ENCODE results near the gene MAN1A2. TPM values are rescaled to one million over a fixed set of nuclear protein-coding genes. Genes with fewer than 3 reads are reported as not detected.
"Not testable (repeated sequence)": the region's sequence is repeated elsewhere in the genome, so short reads cannot be mapped to it uniquely, and the experiment has no call there.

The MAN1A2 gene
- total RNA-seq, 4 donors from 2014 or later, result 28.9 to 46.2 (median 35.0) TPM

- no peak for DNase-seq (ENCODE audit: low spot score in 2 of 2)
- no peaks in the 10 kb centered on the region for H3K4me1 ChIP-seq
- no peaks in the 10 kb centered on the region for H3K9me3 ChIP-seq
- no peaks in the 10 kb centered on the region for H3K27me3 ChIP-seq
- peaks cover 18% of the 10 kb centered on the region for H3K36me3 ChIP-seq
- 88% methylated on average over 2 of the region's 2 CpGs for WGBS
- TF ChIP-seq, protein P1, sequence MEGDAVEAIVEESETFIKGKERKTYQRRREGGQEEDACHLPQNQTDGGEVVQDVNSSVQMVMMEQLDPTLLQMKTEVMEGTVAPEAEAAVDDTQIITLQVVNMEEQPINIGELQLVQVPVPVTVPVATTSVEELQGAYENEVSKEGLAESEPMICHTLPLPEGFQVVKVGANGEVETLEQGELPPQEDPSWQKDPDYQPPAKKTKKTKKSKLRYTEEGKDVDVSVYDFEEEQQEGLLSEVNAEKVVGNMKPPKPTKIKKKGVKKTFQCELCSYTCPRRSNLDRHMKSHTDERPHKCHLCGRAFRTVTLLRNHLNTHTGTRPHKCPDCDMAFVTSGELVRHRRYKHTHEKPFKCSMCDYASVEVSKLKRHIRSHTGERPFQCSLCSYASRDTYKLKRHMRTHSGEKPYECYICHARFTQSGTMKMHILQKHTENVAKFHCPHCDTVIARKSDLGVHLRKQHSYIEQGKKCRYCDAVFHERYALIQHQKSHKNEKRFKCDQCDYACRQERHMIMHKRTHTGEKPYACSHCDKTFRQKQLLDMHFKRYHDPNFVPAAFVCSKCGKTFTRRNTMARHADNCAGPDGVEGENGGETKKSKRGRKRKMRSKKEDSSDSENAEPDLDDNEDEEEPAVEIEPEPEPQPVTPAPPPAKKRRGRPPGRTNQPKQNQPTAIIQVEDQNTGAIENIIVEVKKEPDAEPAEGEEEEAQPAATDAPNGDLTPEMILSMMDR (IDR thresholded peaks at IDR 0.05), result no peak
- no peak for TF ChIP-seq POLR2A (IDR thresholded peaks at IDR 0.05)
- no peak for TF ChIP-seq POLR2AphosphoS5 (IDR thresholded peaks at IDR 0.05)
- H3K27ac ChIP-seq, result no peak overlapping the region
- H3K4me3 ChIP-seq, result no peak overlapping the region
These were observed 86.7 kb downstream of the MAN1A2 start for GRCh38 chr1:117453958-117454357.

- DNase-seq (ENCODE audit: low spot score in 2 of 2); H3K4me1 ChIP-seq; H3K27me3 ChIP-seq; H3K36me3 ChIP-seq; H3K9me3 ChIP-seq; H3K4me3 ChIP-seq; H3K27ac ChIP-seq: not testable (repeated sequence)
- WGBS, result 98% methylated on average over 8 of the region's 8 CpGs
These were observed 91.2 kb downstream of the MAN1A2 start for GRCh38 chr1:117458410-117458809.

GRCh38 chr1:117466761-117467160 lies 99.5 kb downstream of the MAN1A2 start:
- peaks cover 8% of the 10 kb centered on the region for H3K36me3 ChIP-seq
- TF ChIP-seq, protein P1 (IDR thresholded peaks at IDR 0.05), result no peak
- TF ChIP-seq POLR2A (IDR thresholded peaks at IDR 0.05) (no peak), POLR2AphosphoS5 (IDR thresholded peaks at IDR 0.05) (no peak), EP300 (IDR thresholded peaks at IDR 0.05) (no peak)
- no peaks in the 10 kb centered on the region for H3K9me3 ChIP-seq
- no peak overlapping the region for H3K4me3 ChIP-seq
- no peaks in the 10 kb centered on the region for H3K4me1 ChIP-seq
- DNase-seq (ENCODE audit: low spot score in 2 of 2), result no peak
- H3K27me3 ChIP-seq, result no peaks in the 10 kb centered on the region
- H3K27ac ChIP-seq, result no peak overlapping the region

DNA sequence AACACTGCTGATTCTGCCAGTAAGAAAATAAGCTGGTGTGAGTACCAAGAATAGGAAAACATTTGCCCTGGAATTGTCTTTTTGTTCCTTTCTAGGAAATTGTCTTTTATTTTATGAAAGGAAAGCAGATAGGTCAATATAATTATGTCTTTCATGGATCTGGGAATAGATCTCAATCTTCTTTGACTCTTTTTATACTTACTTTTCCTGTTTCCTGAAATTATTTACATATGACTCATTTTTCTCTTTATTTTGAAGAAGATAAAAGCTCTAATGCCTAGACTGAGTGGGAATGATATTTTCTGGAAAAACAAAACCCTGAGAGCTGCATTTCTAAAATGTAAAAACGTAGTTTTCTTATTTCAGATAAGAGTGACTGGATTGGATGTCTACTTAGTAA lies 100.1 kb downstream of the MAN1A2 start:
- DNase-seq (ENCODE audit: low spot score in 2 of 2), result no peak
- 95% methylated on average over 1 of the region's 1 CpG for WGBS
- H3K27ac ChIP-seq, result no peak overlapping the region

DNA sequence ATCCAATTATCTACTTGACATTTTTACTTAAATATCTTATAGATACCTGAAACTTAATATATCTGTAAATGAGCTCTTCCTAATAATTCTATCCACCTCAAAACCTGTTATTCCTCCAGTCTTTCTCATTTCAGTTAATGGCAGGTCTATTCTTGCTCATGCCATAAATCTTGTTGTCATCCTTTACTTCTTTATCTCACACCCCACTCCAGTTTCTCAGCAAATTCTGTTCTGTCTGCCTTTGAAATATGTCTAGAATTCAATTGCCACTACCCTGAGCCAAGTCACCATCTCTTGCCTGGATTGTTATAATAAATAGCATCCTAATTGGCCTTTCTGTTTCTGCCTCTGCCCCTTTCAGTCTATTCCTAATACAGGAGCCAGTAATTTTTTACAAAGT lies 105.8 kb downstream of the MAN1A2 start:
- no peaks in the 10 kb centered on the region for H3K4me1 ChIP-seq
- no peak overlapping the region for H3K27ac ChIP-seq
- peaks cover 5% of the 10 kb centered on the region for H3K36me3 ChIP-seq
- H3K27me3 ChIP-seq, result no peaks in the 10 kb centered on the region
- H3K4me3 ChIP-seq, result no peak overlapping the region
- no peaks in the 10 kb centered on the region for H3K9me3 ChIP-seq
- TF ChIP-seq, protein P1 (IDR thresholded peaks at IDR 0.05), result no peak
- TF ChIP-seq POLR2A (IDR thresholded peaks at IDR 0.05), result no peak
- no peak for TF ChIP-seq EP300 (IDR thresholded peaks at IDR 0.05)
- no peak for TF ChIP-seq POLR2AphosphoS5 (IDR thresholded peaks at IDR 0.05)
- DNase-seq (ENCODE audit: low spot score in 2 of 2), result no peak

More for the DNA sequence above, 100.1 kb downstream of the MAN1A2 start:
- H3K4me3 ChIP-seq, result no peak overlapping the region
- H3K36me3 ChIP-seq, result peaks cover 8% of the 10 kb centered on the region
- no peaks in the 10 kb centered on the region for H3K4me1 ChIP-seq
- TF ChIP-seq, protein P1 (IDR thresholded peaks at IDR 0.05), result no peak
- TF ChIP-seq EP300 (IDR thresholded peaks at IDR 0.05), result no peak
- no peak for TF ChIP-seq POLR2A (IDR thresholded peaks at IDR 0.05)
- TF ChIP-seq POLR2AphosphoS5 (IDR thresholded peaks at IDR 0.05), result no peak
- no peaks in the 10 kb centered on the region for H3K9me3 ChIP-seq
- H3K27me3 ChIP-seq, result no peaks in the 10 kb centered on the region

DNA sequence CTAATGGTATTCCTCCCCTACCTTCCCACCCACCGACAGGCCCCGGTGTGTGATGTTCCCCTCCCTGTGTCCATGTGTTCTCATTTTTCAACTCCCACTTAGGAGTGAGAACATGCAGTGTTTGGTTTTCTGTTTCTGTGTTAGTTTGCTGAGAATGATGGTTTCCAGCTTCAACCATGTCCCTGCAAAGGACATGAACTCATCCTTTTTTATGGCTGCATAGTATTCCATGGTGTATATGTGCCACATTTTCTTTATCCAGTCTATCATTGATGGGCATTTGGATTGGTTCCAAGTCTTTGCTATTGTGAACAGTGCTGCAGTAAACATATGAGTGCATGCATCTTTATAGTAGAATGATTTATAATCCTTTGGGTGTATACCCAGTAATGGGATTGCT lies 108.2 kb downstream of the MAN1A2 start:
- H3K36me3 ChIP-seq; H3K9me3 ChIP-seq; DNase-seq (ENCODE audit: low spot score in 2 of 2); H3K4me3 ChIP-seq; H3K27me3 ChIP-seq; H3K27ac ChIP-seq; H3K4me1 ChIP-seq: not testable (repeated sequence)
- 100% methylated on average over 2 of the region's 2 CpGs for WGBS
